Tibial artery (tissue), 4 donors: ENCODE data around the gene PTGIS.

Experiments
- DNase-seq, 2 donors: peaks; one replicate each; pipeline ENCODE4 v3.0.0-alpha.2; 2019
- H3K27ac ChIP-seq, 2 donors: fragments of 200-600 bp; sonication (generic) in 1 of 2; 1 replicate in 1 of 2; 2 replicates in 1 of 2; pipeline ENCODE4 v1.5.1; 2018 to 2019; ENCODE audit warnings: mild to moderate bottlenecking in 1 of 2
- H3K27me3 ChIP-seq, 2 donors: fragments of 200-600 bp; sonication (generic) in 1 of 2; one replicate each; pipeline versions ENCODE4 v1.5.1 to v1.6.0; 2016 to 2019
- H3K36me3 ChIP-seq, 3 donors: fragments of 200-600 bp; sonication (generic) in 2 of 3; one replicate each; pipeline ENCODE4 v1.5.1; 2016 to 2019; ENCODE audit warnings: mild to moderate bottlenecking in 2 of 3
- H3K4me1 ChIP-seq, 4 donors: fragments of 200-600 bp; sonication (generic) in 2 of 4; 1 replicate in 3 of 4; 2 replicates in 1 of 4; pipeline ENCODE4 v1.5.1; 2016 to 2019
- H3K4me3 ChIP-seq, 2 donors: fragments of 200-600 bp; sonication (generic) in 1 of 2; 1 replicate in 1 of 2; 2 replicates in 1 of 2; pipeline ENCODE4 v1.5.1; 2018 to 2019; ENCODE audit warnings: mild to moderate bottlenecking in 2 of 2
- H3K9me3 ChIP-seq, 3 donors: fragments of 200-600 bp; sonication (generic) in 1 of 3; one replicate each; pipeline ENCODE4 v1.5.1; 2016 to 2019
- intact Hi-C: fragments of 100-400 bp; cut with DNase I; formaldehyde crosslinking; loops from one replicate; pipeline ENCODE4 v1.15.0; 2023; ENCODE audit warnings: low total_unique reads
- TF ChIP-seq, protein P1 (sequence below), 2 experiments: fragments of 200-600 bp in 1 of 2; fragments of 450-650 bp in 1 of 2; IDR thresholded peaks; one replicate each; pipeline ENCODE4 v1.5.1; 2017 to 2019; ENCODE audit warnings: antibody characterized with exemption in 2 of 2, mild to moderate bottlenecking in 1 of 2, moderate library complexity in 1 of 2

PTGIS gene

DNA sequence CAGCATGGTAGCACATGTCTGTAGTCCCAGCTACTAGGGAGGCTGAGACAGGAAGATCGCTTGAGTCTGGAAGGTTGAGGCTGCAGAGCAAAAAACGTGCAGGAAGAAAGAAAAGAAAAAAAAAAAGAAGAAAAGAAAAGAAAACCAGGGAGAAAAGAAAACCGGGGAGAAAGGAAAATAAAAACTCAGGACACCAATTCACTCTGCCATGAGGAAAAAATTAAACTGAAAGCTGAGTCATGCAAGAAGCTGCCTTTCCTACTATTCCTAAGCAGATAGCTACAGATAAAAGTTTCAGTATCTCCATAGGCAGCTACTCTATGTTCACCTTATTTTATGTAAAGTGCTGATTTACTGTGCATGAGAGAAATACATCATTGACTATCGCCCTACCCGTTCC is 10.5 kb downstream of the PTGIS start:
- no peaks in the 10 kb centered on the region for H3K9me3 ChIP-seq
- H3K27ac ChIP-seq: peak overlapping the region; percentile 99 to 100
- peaks cover 0 to 100% (median 63%) of the 10 kb centered on the region in 4 donors for H3K4me1 ChIP-seq
- no peaks in the 10 kb centered on the region for H3K36me3 ChIP-seq
- no peak for DNase-seq
- peak overlapping the region; percentile 32 to 43 for H3K4me3 ChIP-seq
- no peaks in the 10 kb centered on the region for H3K27me3 ChIP-seq
- intact Hi-C loops: no loop called here
- TF ChIP-seq, protein P1, sequence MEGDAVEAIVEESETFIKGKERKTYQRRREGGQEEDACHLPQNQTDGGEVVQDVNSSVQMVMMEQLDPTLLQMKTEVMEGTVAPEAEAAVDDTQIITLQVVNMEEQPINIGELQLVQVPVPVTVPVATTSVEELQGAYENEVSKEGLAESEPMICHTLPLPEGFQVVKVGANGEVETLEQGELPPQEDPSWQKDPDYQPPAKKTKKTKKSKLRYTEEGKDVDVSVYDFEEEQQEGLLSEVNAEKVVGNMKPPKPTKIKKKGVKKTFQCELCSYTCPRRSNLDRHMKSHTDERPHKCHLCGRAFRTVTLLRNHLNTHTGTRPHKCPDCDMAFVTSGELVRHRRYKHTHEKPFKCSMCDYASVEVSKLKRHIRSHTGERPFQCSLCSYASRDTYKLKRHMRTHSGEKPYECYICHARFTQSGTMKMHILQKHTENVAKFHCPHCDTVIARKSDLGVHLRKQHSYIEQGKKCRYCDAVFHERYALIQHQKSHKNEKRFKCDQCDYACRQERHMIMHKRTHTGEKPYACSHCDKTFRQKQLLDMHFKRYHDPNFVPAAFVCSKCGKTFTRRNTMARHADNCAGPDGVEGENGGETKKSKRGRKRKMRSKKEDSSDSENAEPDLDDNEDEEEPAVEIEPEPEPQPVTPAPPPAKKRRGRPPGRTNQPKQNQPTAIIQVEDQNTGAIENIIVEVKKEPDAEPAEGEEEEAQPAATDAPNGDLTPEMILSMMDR (IDR thresholded peaks at IDR 0.05): no peak

DNA sequence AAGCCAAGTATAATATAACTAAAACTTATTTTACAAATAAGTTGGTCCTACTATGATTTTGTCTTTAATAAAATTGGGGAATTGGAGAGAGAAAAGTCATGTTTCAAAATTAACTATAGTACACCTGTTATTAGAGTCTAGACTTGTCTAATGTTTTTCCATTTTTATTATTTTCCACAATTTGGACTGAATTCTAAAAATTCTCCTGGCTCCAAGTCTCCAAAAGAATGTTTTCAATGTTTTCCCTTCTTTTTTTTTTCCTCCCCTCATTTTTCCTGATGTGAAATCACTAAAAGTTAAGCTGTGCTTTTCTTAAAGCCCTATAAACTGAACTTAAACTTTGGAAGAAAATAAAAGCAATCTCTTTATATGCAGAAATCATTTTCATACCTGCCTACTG is 11.3 kb downstream of the PTGIS start:
- no peak for DNase-seq
- peaks cover 0 to 99% (median 58%) of the 10 kb centered on the region in 4 donors for H3K4me1 ChIP-seq
- H3K36me3 ChIP-seq: no peaks in the 10 kb centered on the region
- TF ChIP-seq, protein P1 (IDR thresholded peaks at IDR 0.05): no peak
- H3K4me3 ChIP-seq: peak overlapping the region; percentile 32 to 43
- no peaks in the 10 kb centered on the region for H3K27me3 ChIP-seq
- peak overlapping the region; percentile 99 to 100 for H3K27ac ChIP-seq
- intact Hi-C loops: no loop called here
- no peaks in the 10 kb centered on the region for H3K9me3 ChIP-seq

DNA sequence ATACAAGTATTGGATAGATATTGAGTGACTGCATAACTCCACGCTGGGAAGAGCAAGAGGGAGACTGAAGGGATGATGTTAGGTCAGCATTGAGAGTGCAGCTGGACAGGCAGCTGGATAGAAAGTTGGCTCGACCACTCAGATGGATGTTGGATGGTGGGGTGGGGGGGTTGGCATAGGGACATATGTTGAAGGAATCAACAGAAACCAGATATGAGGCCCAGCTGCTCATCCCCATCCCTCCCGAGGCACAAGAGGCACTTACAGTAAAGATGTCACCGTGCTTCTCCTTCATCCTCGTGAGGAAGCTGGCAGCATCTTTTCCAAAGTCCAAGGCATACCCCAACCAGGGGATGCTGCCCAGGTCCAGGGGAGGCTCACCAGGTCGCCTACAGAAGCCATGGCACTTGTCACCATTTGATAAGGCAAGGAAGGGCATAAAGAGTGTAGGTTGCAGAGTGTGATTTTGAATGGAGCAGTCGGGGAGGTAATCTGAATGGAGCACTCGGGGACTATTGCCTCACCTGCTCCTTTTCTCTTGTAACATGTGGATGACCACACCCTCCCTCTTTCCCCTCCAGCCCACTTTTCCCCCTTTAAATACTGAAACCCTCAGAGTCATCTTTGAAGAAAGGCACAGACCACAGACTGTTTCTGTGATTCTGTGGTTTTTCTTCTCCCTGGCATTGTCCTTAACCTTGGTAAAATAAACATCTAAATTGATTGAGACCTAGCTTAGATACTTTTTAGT is 18.0 kb downstream of the PTGIS start:
- H3K36me3 ChIP-seq: peaks cover 41 to 51% (median 46%) of the 10 kb centered on the region in 3 donors

DNA sequence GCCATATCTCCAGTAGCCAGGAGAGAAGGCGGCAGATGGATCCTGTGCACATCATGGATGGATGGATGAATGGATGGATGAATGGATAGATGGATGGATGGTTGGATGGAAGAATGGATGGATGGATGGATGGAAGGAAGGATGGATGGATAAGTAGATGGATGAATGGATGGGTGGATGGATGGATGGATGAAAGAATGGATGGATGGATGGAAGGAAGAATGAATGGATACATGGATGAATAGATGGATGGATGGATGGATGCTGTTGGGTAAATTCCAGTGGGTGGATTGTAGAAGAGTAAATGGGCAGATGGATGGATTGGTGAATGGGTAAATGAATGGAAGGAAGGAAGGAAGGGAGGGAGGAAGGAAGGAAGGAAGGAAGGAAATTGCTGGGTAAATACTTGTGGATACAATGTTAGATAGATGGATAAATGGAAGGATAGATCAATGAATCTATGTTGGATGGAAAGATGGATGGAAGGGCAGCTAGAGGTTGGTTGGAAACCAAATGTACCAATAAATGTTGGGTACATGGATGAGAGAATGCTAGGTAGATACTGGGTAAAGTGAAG is 19.5 kb downstream of the PTGIS start:
- Histone ChIP-seq H3K27me3 (no peaks in the 10 kb centered on the region), H3K27ac (peak overlapping the region; percentile 68 to 99), H3K9me3 (no peaks in the 10 kb centered on the region), H3K4me3 (no peak overlapping the region), H3K4me1 (peaks cover 0 to 73% (median 31%) of the 10 kb centered on the region in 4 donors), H3K36me3 (peaks cover 57 to 66% (median 61%) of the 10 kb centered on the region in 3 donors)
- TF ChIP-seq, protein P1 (IDR thresholded peaks at IDR 0.05): no peak
- DNase-seq: no peak
- intact Hi-C loops: loop anchor here (10.0 kb wide), 2 partner anchors 306 to 366 kb away; partner anchors contain the start of gene SPATA2

More for the DNA sequence above, 18.0 kb downstream of the PTGIS start:
- DNase-seq: peak in 1 of 2 donors; percentile 18
- H3K27me3 ChIP-seq: no peaks in the 10 kb centered on the region
- H3K9me3 ChIP-seq: no peaks in the 10 kb centered on the region
- no peak overlapping the region for H3K4me3 ChIP-seq
- intact Hi-C loops: loop anchor here (10.0 kb wide), 2 partner anchors 305 to 365 kb away; partner anchors contain the start of gene SPATA2
- H3K27ac ChIP-seq: peak overlapping the region; percentile 99 to 100
- TF ChIP-seq, protein P1 (IDR thresholded peaks at IDR 0.05): no peak
- H3K4me1 ChIP-seq: peaks cover 0 to 81% (median 36%) of the 10 kb centered on the region in 4 donors

DNA sequence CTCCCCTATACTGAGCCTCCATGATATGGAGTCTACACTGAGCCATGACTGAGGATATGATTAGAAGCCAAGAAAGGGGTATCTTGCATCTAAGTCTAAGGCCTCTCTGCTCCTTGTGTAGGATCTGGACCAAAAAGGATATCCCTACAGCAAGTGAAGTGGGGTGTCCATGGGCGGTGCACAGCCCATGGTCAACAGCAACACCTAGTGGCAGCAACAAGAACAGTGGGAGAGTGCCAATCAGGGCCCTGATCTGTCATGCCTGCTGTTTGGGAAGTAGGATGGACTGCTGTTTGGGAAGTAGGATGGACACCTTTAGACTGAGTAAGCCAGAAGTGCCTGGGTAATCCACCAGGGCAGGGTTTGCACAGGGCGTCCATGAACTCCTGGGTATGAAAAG is 22.4 kb downstream of the PTGIS start:
- Histone ChIP-seq H3K9me3 (no peaks in the 10 kb centered on the region), H3K4me1 (peaks cover 0 to 64% (median 19%) of the 10 kb centered on the region in 4 donors), H3K36me3 (peaks cover 73 to 80% (median 73%) of the 10 kb centered on the region in 3 donors), H3K4me3 (no peak overlapping the region), H3K27ac (peak overlapping the region; percentile 68 to 99), H3K27me3 (no peaks in the 10 kb centered on the region)
- intact Hi-C loops: loop anchor here (10.0 kb wide), 2 partner anchors 309 to 369 kb away; partner anchors contain the start of gene SPATA2
- TF ChIP-seq, protein P1 (IDR thresholded peaks at IDR 0.05): no peak
- no peak for DNase-seq
